Left cardiac atrium (tissue), 4 donors: Measurements from ENCODE around the gene TOP1. TPM values are rescaled to one million over a fixed set of nuclear protein-coding genes. Genes with fewer than 3 reads are reported as not detected.
"Not testable (repeated sequence)": the region's sequence is repeated elsewhere in the genome, so short reads cannot be mapped to it uniquely, and the experiment has no call there.

Experiments used
- ATAC-seq, 2 donors: fragments of 200-7000 bp; cut with Tn5 transposase; one replicate each; pipeline ENCODE4 v1.9.1; 2020; ENCODE audit warnings: mild to moderate bottlenecking in 2 of 2, moderate library complexity in 2 of 2
- DNase-seq: peaks from one replicate; pipeline ENCODE4 v3.0.0-alpha.2; 2020
- intact Hi-C, 2 donors: fragments of 100-400 bp; cut with DNase I; formaldehyde crosslinking; loops; one replicate each; pipeline versions ENCODE4 v1.14.1 to v1.15.1; 2022 to 2023
- total RNA-seq, 2 donors: library from RNA; stranded (reverse); fragmentation: NEBNext Ultra II Directional; extraction: Animal tissue kit (Norgen Biotek cat#: 25700); gene quantifications; one replicate each; pipeline ENCODE4 v1.2.1, GENCODE V29; 2021
- donor health status: DM: no; HTN: yes; CAD: no.
- donor health status: DM: no; HTN: yes; CAD: no; lungs with severe emphysema.
- donor health status: DM: yes; HTN: yes; CAD: no.
- donor health status: Dilated cardiomyopathy.

Gene TOP1
- total RNA-seq, 2 donors from 2014 or later = 26.8 to 30.4 TPM

GRCh38 chr20:41116282-41116956 lies 87.8 kb downstream of the TOP1 start:
- DNase-seq = no peak

GRCh38 chr20:41118159-41118558 lies 89.5 kb downstream of the TOP1 start:
- intact Hi-C loops, DNase-seq, ATAC-seq: not testable (repeated sequence)

More at GRCh38 chr20:41116282-41116956, 87.8 kb downstream of the TOP1 start:
- peak in 1 of 2 donors; percentile 41 for ATAC-seq
- intact Hi-C loops = no loop called here

GRCh38 chr20:41118632-41119031 lies 90.0 kb downstream of the TOP1 start:
- no peak for ATAC-seq
- intact Hi-C loops = no loop called here
- DNase-seq = no peak

- ATAC-seq (no peak), DNase-seq (no peak)
- intact Hi-C loops = no loop called here
These were observed 91.3 kb downstream of the TOP1 start for GRCh38 chr20:41119614-41120561.

GRCh38 chr20:41121399-41121798 lies 92.8 kb downstream of the TOP1 start:
- ATAC-seq = no peak
- intact Hi-C loops = no loop called here
- DNase-seq = no peak

GRCh38 chr20:41123631-41124030 lies 95.0 kb downstream of the TOP1 start:
- intact Hi-C loops = no loop called here
- DNase-seq (no peak), ATAC-seq (no peak)

GRCh38 chr20:41124451-41125094 lies 96.0 kb downstream of the TOP1 start:
- intact Hi-C loops = no loop called here
- DNase-seq = no peak
- no peak for ATAC-seq

- ATAC-seq (peak; percentile 35 to 84), DNase-seq (no peak)
- intact Hi-C loops = no loop called here
These were observed 97.2 kb downstream of the TOP1 start for GRCh38 chr20:41125530-41126457.

- intact Hi-C loops = no loop called here
- no peak for DNase-seq
- ATAC-seq = no peak
These were observed 98.1 kb downstream of the TOP1 start for GRCh38 chr20:41126719-41127118.

GRCh38 chr20:41128317-41128716 lies 99.7 kb downstream of the TOP1 start:
- intact Hi-C loops, DNase-seq, ATAC-seq: not testable (repeated sequence)

- DNase-seq (no peak), ATAC-seq (no peak)
- intact Hi-C loops = loop anchor here in 1 of 2 donors (10.0 kb wide), 1 partner anchor 273 kb away; no protein-coding TSS in a partner anchor
These were observed 103.2 kb downstream of the TOP1 start for GRCh38 chr20:41131594-41132387.

GRCh38 chr20:41132388-41132775 lies 103.8 kb downstream of the TOP1 start:
- intact Hi-C loops = loop anchor here in 1 of 2 donors (10.0 kb wide), 1 partner anchor 272 kb away; no protein-coding TSS in a partner anchor
- DNase-seq, ATAC-seq: not testable (repeated sequence)

- ATAC-seq (no peak), DNase-seq (no peak)
- intact Hi-C loops = loop anchor here in 1 of 2 donors (10.0 kb wide), 1 partner anchor 271 kb away; no protein-coding TSS in a partner anchor
These were observed 105.2 kb downstream of the TOP1 start for GRCh38 chr20:41133709-41134361.

- ATAC-seq (no peak), DNase-seq (no peak)
- intact Hi-C loops = loop anchor here in 1 of 2 donors (5.0 to 10.0 kb wide), 2 partner anchors 208 to 270 kb away; partner anchors contain the start of gene LPIN3
These were observed 106.0 kb downstream of the TOP1 start for GRCh38 chr20:41134362-41135186.

GRCh38 chr20:41135187-41135887 lies 106.7 kb downstream of the TOP1 start:
- ATAC-seq (no peak), DNase-seq (peak; percentile 32)
- intact Hi-C loops = loop anchor here in 1 of 2 donors (5.0 to 10.0 kb wide), 2 partner anchors 207 to 269 kb away; partner anchors contain the start of gene LPIN3
